HG03469 (cell line): Measurements from ENCODE around the gene C1QTNF5.

Experiments
- ATAC-seq: cut with Tn5 transposase; IDR thresholded peaks from one replicate; pipeline ENCODE4 v1.9.1; 2021; ENCODE audit warnings: mild to moderate bottlenecking, moderate library complexity, moderate number of reproducible peaks; ENCODE audit not compliant: unreplicated experiment

Gene C1QTNF5

GRCh38 chr11:119373059-119373920 lies 32.6 kb upstream of the C1QTNF5 start:
- no peak for ATAC-seq

GRCh38 chr11:119372260-119373058 lies 31.8 kb upstream of the C1QTNF5 start:
- no peak for ATAC-seq

GRCh38 chr11:119371778-119372182 lies 31.1 kb upstream of the C1QTNF5 start:
- no peak for ATAC-seq

GRCh38 chr11:119371067-119371601 lies 30.5 kb upstream of the C1QTNF5 start:
- ATAC-seq, result no peak

- ATAC-seq, result no peak
These were observed 29.9 kb upstream of the C1QTNF5 start for GRCh38 chr11:119370486-119371046.

GRCh38 chr11:119369132-119369925 lies 28.6 kb upstream of the C1QTNF5 start:
- no peak for ATAC-seq

- no peak for ATAC-seq
These were observed 27.7 kb upstream of the C1QTNF5 start for GRCh38 chr11:119368121-119369034.

GRCh38 chr11:119367661-119368120 lies 27.0 kb upstream of the C1QTNF5 start:
- no peak for ATAC-seq

GRCh38 chr11:119366690-119367620 lies 26.3 kb upstream of the C1QTNF5 start:
- no peak for ATAC-seq

- no peak for ATAC-seq
These were observed 24.4 kb upstream of the C1QTNF5 start for GRCh38 chr11:119365071-119365591.

GRCh38 chr11:119363851-119364590 lies 23.3 kb upstream of the C1QTNF5 start:
- ATAC-seq, result no peak

GRCh38 chr11:119363081-119363850 lies 22.6 kb upstream of the C1QTNF5 start:
- no peak for ATAC-seq

- ATAC-seq, result no peak
These were observed 22.0 kb upstream of the C1QTNF5 start for GRCh38 chr11:119362741-119363080.

GRCh38 chr11:119361941-119362725 lies 21.4 kb upstream of the C1QTNF5 start:
- ATAC-seq, result no peak

- no peak for ATAC-seq
These were observed 20.5 kb upstream of the C1QTNF5 start for GRCh38 chr11:119361056-119361787.
